Hepatocyte (in vitro differentiated cells): ENCODE measurements around the gene CAPN8.

ENCODE experiments used
- CTCF ChIP-seq: fragments of 200-600 bp; sonication (generic); IDR thresholded peaks from 2 replicates; pipeline ENCODE4 v1.5.1; 2016; ENCODE audit warnings: antibody characterized with exemption, mild to moderate bottlenecking; ENCODE audit not compliant: poor library complexity
- EZH2 ChIP-seq: fragments of 200-600 bp; sonication (generic); IDR thresholded peaks from 2 replicates; pipeline ENCODE4 v1.6.1; 2016; ENCODE audit warnings: antibody characterized with exemption, mild to moderate bottlenecking, borderline replicate concordance

- no peak for TF ChIP-seq CTCF
- TF ChIP-seq EZH2 = no peak
Observed at GRCh38 chr1:223538981-223539380, 126.5 kb downstream of the CAPN8 start.
